Measurements from ENCODE around the gene TPK1. TPM values are rescaled to one million over a fixed set of nuclear protein-coding genes. Genes with fewer than 3 reads are reported as not detected.

Gene TPK1
- total and polyA plus RNA-seq, 2 of the 8 experiments (the other 6 are each of a cell fraction or from before 2014, with no cell fraction given) = 1.9 to 2.7 TPM

DNA sequence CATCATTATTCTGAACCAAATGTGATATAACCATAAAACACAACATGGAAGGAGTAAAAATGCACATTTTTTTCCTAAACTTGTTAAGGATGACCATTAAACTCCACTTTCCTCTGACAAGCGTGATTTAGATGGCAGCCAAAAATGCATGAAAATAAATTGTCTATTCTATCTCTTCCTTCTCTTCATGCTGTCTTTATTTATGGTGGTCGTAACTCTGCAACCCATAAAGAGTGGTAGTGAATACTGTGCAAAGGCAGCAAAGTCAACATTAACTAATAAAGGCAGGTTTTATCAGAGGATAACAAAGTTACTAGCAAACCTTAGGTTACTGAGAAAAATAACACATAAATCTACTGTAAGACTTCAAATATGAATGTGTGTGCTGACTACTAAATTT lies 106.6 kb downstream of the TPK1 start:
- H2BK5ac ChIP-seq (ENCODE audit: low read depth, low read length) = no peak overlapping the region
- TF ChIP-seq PHF8 (conservative IDR thresholded peaks at IDR 0.05; ENCODE audit: low read depth, low read length) (no peak), CEBPB (IDR thresholded peaks at IDR 0.05; ENCODE audit: low read depth, low read length) (no peak), POLR2AphosphoS5 (IDR thresholded peaks at IDR 0.05; ENCODE audit: low read depth, low read length) (no peak), SIRT6 (IDR thresholded peaks at IDR 0.05; ENCODE audit: low read length) (no peak), SP4 (IDR thresholded peaks at IDR 0.05; ENCODE audit: low read length) (no peak)
- TF ChIP-seq, protein P1, sequence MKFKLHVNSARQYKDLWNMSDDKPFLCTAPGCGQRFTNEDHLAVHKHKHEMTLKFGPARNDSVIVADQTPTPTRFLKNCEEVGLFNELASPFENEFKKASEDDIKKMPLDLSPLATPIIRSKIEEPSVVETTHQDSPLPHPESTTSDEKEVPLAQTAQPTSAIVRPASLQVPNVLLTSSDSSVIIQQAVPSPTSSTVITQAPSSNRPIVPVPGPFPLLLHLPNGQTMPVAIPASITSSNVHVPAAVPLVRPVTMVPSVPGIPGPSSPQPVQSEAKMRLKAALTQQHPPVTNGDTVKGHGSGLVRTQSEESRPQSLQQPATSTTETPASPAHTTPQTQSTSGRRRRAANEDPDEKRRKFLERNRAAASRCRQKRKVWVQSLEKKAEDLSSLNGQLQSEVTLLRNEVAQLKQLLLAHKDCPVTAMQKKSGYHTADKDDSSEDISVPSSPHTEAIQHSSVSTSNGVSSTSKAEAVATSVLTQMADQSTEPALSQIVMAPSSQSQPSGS (IDR thresholded peaks at IDR 0.05; ENCODE audit: low read length) = no peak
- POLR2A ChIA-PET (ENCODE audit: partially characterized antibody) = no interaction called here

More for the DNA sequence above, 106.6 kb downstream of the TPK1 start:
- Histone ChIP-seq H3K18ac (ENCODE audit: extremely low read depth, low read length) (no peak overlapping the region), H2BK15ac (ENCODE audit: low read length) (no peak overlapping the region), H3K27ac (ENCODE audit: low read depth, low read length) (no peak overlapping the region), H3K79me2 (ENCODE audit: control insufficient read depth in 1 of 2, insufficient read depth in 2 of 2, low read length in 2 of 2) (no peaks in the 10 kb centered on the region), H2AK5ac (ENCODE audit: low read depth, low read length) (no peak overlapping the region), H3K23ac (ENCODE audit: insufficient read length) (no peak overlapping the region), H3K23me2 (ENCODE audit: low read depth, low read length) (no peaks in the 10 kb centered on the region), H3K14ac (ENCODE audit: insufficient read length) (no peak overlapping the region), H3K27me3 (replicated peaks in 1 of 4; ENCODE audit: control insufficient read depth in 3 of 4, extremely low read depth in 1 of 4, insufficient read depth in 3 of 4, low read length in 3 of 4) (no peaks in the 10 kb centered on the region), H3K4me2 (ENCODE audit: insufficient read depth in 1 of 2, low read depth in 2 of 2, low read length in 2 of 2) (no peak overlapping the region), H3K4me1 (replicated peaks in 1 of 4; ENCODE audit: control insufficient read depth in 3 of 4, insufficient read depth in 4 of 4, low read length in 3 of 4) (no peaks in the 10 kb centered on the region), H3K79me1 (ENCODE audit: low read depth, low read length) (no peaks in the 10 kb centered on the region), H2AFZ (ENCODE audit: low read length) (no peak overlapping the region), H3K9ac (replicated peaks in 1 of 4; ENCODE audit: extremely low read depth in 1 of 4, low read depth in 3 of 4, low read length in 3 of 4) (no peak overlapping the region), H3K4me3 (ENCODE audit: extremely low read depth in 1 of 4, insufficient read depth in 2 of 4, low read depth in 3 of 4, low read length in 4 of 4) (no peak overlapping the region), H4K20me1 (replicated peaks in 1 of 2; ENCODE audit: control insufficient read depth in 1 of 2, insufficient read depth in 2 of 2, low read length in 2 of 2) (no peaks in the 10 kb centered on the region), H2BK20ac (ENCODE audit: low read length) (no peak overlapping the region), H3K36me3 (ENCODE audit: control insufficient read depth in 2 of 4, insufficient read depth in 4 of 4, low read length in 3 of 4) (no peaks in the 10 kb centered on the region), H3K4ac (replicated peaks; ENCODE audit: insufficient read length, low read depth, low read length) (no peak overlapping the region), H3K9me3 (ENCODE audit: insufficient read depth in 2 of 2, low read depth in 1 of 2, low read length in 1 of 2) (peaks cover 0 to 3% of the 10 kb centered on the region in 2 experiments; a peak in 1 of 4 replicates), H2BK12ac (ENCODE audit: low read depth, low read length) (no peak overlapping the region), H2BK120ac (replicated peaks; ENCODE audit: low read depth, low read length) (no peak overlapping the region), H4K91ac (replicated peaks; ENCODE audit: insufficient read length, low read length) (no peak overlapping the region), H4K5ac (ENCODE audit: insufficient read length, low read depth, low read length) (no peak overlapping the region), H4K8ac (ENCODE audit: extremely low read depth, insufficient read depth, low read length) (no peak overlapping the region), H3K56ac (replicated peaks; ENCODE audit: insufficient read length, low read depth, low read length) (no peak overlapping the region)
- DNase-seq (ENCODE audit: low read depth in 1 of 2, low spot score in 2 of 2) (no peak), FAIRE-seq (no peak)
- WGBS, 2 experiments (ENCODE audit: extremely low coverage in 1 of 2, insufficient coverage in 1 of 2, insufficient read length in 1 of 2, insufficient replicate concordance in 2 of 2, low coverage in 1 of 2, low lambda C conversion rate in 2 of 2, missing lambda C conversion rate in 1 of 2) = 91% methylated on average over 2 of the region's 2 CpGs; no CpG with 5 or more reads in 1 of the 2 experiments
- CTCF ChIA-PET (ENCODE audit: partially characterized antibody) = interaction anchor here (1.0 to 2.4 kb wide), 5 partner anchors 9 to 227 kb away, joined by 3 to 11 read pairs (median 3); no protein-coding TSS in a partner anchor

Data from H1 (cell line).